Upper lobe of left lung (tissue), 6 donors: ENCODE measurements around the gene DGKQ. TPM values are rescaled to one million over a fixed set of nuclear protein-coding genes. Genes with fewer than 3 reads are reported as not detected.

Experiments
- ATAC-seq, 2 donors: fragments of 200-7000 bp; cut with Tn5 transposase; one replicate each; pipeline ENCODE4 v1.9.1; 2022; ENCODE audit warnings: mild to moderate bottlenecking in 2 of 2, moderate library complexity in 2 of 2; ENCODE audit not compliant: low FRiP score in 2 of 2
- DNase-seq, 2 donors: peaks; one replicate each; pipeline ENCODE4 v3.0.0-alpha.2; 2019 to 2020
- H3K27ac ChIP-seq, 4 donors: fragments of 200-600 bp; sonication (generic); one replicate each; pipeline ENCODE4 v1.5.1; 2016 to 2019
- H3K27me3 ChIP-seq, 4 donors: fragments of 200-600 bp; sonication (generic); one replicate each; pipeline ENCODE4 v1.5.1; 2017 to 2019
- H3K36me3 ChIP-seq, 4 donors: fragments of 200-600 bp; sonication (generic); one replicate each; pipeline ENCODE4 v1.5.1; 2016 to 2019
- H3K4me1 ChIP-seq, 4 donors: fragments of 200-600 bp; sonication (generic); one replicate each; pipeline ENCODE4 v1.5.1; 2018 to 2019
- H3K4me3 ChIP-seq, 4 donors: fragments of 200-600 bp; sonication (generic); one replicate each; pipeline ENCODE4 v1.5.1; 2017 to 2019; ENCODE audit warnings: mild to moderate bottlenecking in 2 of 4, moderate library complexity in 1 of 4
- H3K9me3 ChIP-seq, 4 donors: fragments of 200-600 bp; sonication (generic); one replicate each; pipeline ENCODE4 v1.5.1; 2018 to 2019
- CTCF ChIP-seq, 6 experiments: fragments of 450-650 bp in 4 of 6; fragments of 200-600 bp in 2 of 6; sonication (generic) in 2 of 6; IDR thresholded peaks; one replicate each; pipeline ENCODE4 v1.5.1; 2016 to 2019; ENCODE audit warnings: antibody characterized with exemption in 6 of 6
- EP300 ChIP-seq, 4 donors: sonication (generic); formaldehyde crosslinking; IDR thresholded peaks; one replicate each; pipeline ENCODE4 v1.5.1; 2017; ENCODE audit warnings: antibody characterized with exemption in 4 of 4, control low read depth in 2 of 4
- POLR2A ChIP-seq, 4 donors: fragments of 450-650 bp; IDR thresholded peaks; one replicate each; pipeline ENCODE4 v1.5.1; 2016 to 2017; ENCODE audit warnings: antibody characterized with exemption in 4 of 4, mild to moderate bottlenecking in 2 of 4
- POLR2AphosphoS5 ChIP-seq, 2 donors: sonication (generic); formaldehyde crosslinking; IDR thresholded peaks; one replicate each; pipeline ENCODE4 v1.5.1; 2017; ENCODE audit warnings: antibody characterized with exemption in 2 of 2
- WGBS, 2 donors: methylation state at CpG; one replicate each; pipeline ENCODE4 v1.1.5; 2017 to 2018; 5-methylcytosine and 5-hydroxymethylcytosine counted together
- total RNA-seq, 6 donors: library from RNA; depleted of rRNA in 4 of 6; stranded (reverse); fragments of >200 nt in 4 of 6; gene quantifications; one replicate each; pipeline versions ENCODE4 v1.1.0 to v1.2.1, GENCODE V29; 2016 to 2021
- donor health status: DM: no; HTN: no; CAD: no; lungs with moderate emphysema.
- donor health status: DM: no; HTN: yes; CAD: no; lungs with severe emphysema.

Gene DGKQ
- total RNA-seq, 6 donors from 2014 or later, result 10.7 to 36.7 (median 17.5) TPM

DNA sequence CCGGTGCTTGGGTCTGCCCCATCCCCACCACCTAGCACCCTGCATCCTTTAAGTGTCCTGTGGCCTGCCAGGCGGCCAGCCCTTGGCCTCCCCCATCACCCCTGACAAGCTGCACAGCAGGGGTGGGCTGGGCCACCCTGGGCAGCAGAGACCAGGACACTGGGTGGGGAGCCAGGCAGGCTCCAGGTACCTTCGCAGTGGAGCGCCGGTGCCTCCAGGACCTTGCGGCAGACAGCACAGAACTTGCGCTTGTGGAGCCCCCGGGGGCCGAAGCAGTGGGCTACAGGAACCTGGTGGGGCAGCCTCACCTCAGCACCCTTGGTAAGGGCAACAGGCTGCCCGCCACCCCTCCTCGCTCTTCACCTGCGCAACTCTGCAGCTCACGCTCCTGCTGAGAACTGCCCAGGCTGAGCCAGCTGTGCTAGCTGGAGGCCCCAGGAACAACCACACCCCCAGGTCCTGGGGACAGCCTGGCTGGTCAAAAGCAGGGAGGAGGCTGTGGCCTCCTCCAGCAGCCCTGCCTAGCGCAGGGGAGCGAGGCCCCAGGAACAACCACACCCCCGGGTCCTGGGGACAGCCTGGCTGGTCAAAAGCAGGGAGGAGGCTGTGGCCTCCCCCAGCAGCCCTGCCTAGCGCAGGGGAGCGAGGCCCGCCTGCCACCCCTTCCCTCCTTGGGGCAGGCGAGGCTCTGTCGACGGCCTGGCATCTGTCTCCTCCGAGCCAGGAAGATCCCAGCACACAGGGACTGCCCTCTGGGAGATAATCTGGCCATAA, 4.6 kb downstream of the DGKQ start:
- Histone ChIP-seq H3K9me3 (no peaks in the 10 kb centered on the region), H3K4me3 (no peak overlapping the region), H3K27me3 (peaks cover 0 to 6% (median 2%) of the 10 kb centered on the region in 4 donors), H3K27ac (no peak overlapping the region), H3K4me1 (peaks cover 17 to 45% (median 24%) of the 10 kb centered on the region in 4 donors), H3K36me3 (peaks cover 0 to 30% (median 18%) of the 10 kb centered on the region in 4 donors)
- no peak for ATAC-seq
- WGBS, 2 donors, result 90% methylated on average over 22 of the region's 23 CpGs; no CpG with 5 or more reads in 1 of the 2 donors
- DNase-seq, result peak in 1 of 2 donors; percentile 70
- TF ChIP-seq EP300 (IDR thresholded peaks at IDR 0.05) (no peak), POLR2A (IDR thresholded peaks at IDR 0.05) (no peak), CTCF (IDR thresholded peaks at IDR 0.05) (no peak), POLR2AphosphoS5 (IDR thresholded peaks at IDR 0.05) (no peak)

- Histone ChIP-seq H3K27me3 (peaks cover 0 to 6% (median 2%) of the 10 kb centered on the region in 4 donors), H3K9me3 (no peaks in the 10 kb centered on the region), H3K27ac (no peak overlapping the region), H3K36me3 (peaks cover 0 to 34% (median 18%) of the 10 kb centered on the region in 4 donors), H3K4me3 (no peak overlapping the region), H3K4me1 (peaks cover 15 to 42% (median 23%) of the 10 kb centered on the region in 4 donors)
- peak in 1 of 2 donors; percentile 78 for DNase-seq
- TF ChIP-seq CTCF (IDR thresholded peaks at IDR 0.05) (no peak), EP300 (IDR thresholded peaks at IDR 0.05) (no peak), POLR2AphosphoS5 (IDR thresholded peaks at IDR 0.05) (no peak), POLR2A (IDR thresholded peaks at IDR 0.05) (no peak)
- ATAC-seq, result no peak
- WGBS, 2 donors, result 43% methylated on average over 8 of the region's 24 CpGs; no CpG with 5 or more reads in 1 of the 2 donors
Observed at GRCh38 chr4:968221-968620, 5.1 kb downstream of the DGKQ start.

- no peaks in the 10 kb centered on the region for H3K9me3 ChIP-seq
- H3K4me3 ChIP-seq, result no peak overlapping the region
- peaks cover 0 to 6% (median 2%) of the 10 kb centered on the region in 4 donors for H3K27me3 ChIP-seq
- peaks cover 10 to 35% (median 19%) of the 10 kb centered on the region in 4 donors for H3K4me1 ChIP-seq
- no peak for TF ChIP-seq POLR2A (IDR thresholded peaks at IDR 0.05)
- TF ChIP-seq CTCF (IDR thresholded peaks at IDR 0.05), result no peak
- no peak for TF ChIP-seq POLR2AphosphoS5 (IDR thresholded peaks at IDR 0.05)
- TF ChIP-seq EP300 (IDR thresholded peaks at IDR 0.05), result no peak
- ATAC-seq (no peak), DNase-seq (peak in 1 of 2 donors; percentile 86)
- WGBS, 2 donors, result 70 to 72% methylated on average over 12 to 40 of the region's 76 CpGs
- peaks cover 0 to 42% (median 25%) of the 10 kb centered on the region in 4 donors for H3K36me3 ChIP-seq
- H3K27ac ChIP-seq, result no peak overlapping the region
Observed at GRCh38 chr4:967113-968104, 6.0 kb downstream of the DGKQ start.

DNA sequence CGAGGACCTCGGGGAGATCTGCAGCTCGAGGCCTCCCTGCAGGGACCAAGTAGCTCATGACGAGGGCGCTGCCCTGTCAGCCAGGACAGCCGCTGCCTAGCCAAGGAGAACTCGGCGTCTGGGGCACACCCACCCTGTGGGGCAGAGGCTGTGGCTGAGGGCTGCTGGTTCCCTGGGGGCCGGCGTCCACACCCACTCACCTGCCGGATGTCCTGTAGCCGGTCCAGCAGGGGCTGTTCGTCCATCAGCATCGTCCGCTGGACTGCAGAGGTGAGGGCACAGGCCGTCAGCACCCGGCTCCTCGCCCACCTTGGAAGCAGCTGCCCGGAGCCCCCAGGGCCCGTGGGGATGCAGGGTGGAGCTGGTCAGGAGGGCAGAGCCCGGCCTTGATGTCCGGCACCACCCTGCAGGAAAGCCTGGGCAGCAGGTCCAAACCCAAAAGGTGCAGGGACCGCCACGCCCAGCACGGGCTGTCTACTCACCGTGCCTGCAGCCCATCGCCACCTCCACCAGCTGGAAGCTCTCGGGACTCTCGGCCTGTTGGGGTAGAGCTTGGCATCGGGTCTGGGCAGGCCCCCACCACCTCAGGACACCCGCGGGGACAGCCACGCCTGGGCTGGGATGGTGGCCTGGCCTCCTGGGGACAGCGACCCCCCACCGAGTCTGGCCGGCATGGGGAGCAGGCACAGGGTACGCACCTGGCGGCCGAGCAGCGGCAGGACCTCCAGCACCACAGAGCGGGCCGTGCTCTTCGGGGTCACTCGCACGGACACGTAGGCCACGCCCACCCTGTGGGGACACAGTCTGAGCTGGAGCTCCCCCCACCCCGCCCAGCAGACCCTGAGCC, 6.9 kb downstream of the DGKQ start:
- peak in 1 of 2 donors; percentile 77 for DNase-seq

More for the DNA sequence above, 6.9 kb downstream of the DGKQ start:
- H3K4me3 ChIP-seq, result no peak overlapping the region
- H3K9me3 ChIP-seq, result no peaks in the 10 kb centered on the region
- ATAC-seq, result no peak
- TF ChIP-seq EP300 (IDR thresholded peaks at IDR 0.05) (no peak), POLR2A (IDR thresholded peaks at IDR 0.05) (no peak), CTCF (IDR thresholded peaks at IDR 0.05) (no peak), POLR2AphosphoS5 (IDR thresholded peaks at IDR 0.05) (no peak)
- H3K27ac ChIP-seq, result no peak overlapping the region
- H3K36me3 ChIP-seq, result peaks cover 0 to 51% (median 34%) of the 10 kb centered on the region in 4 donors
- H3K4me1 ChIP-seq, result peaks cover 1 to 26% (median 9%) of the 10 kb centered on the region in 4 donors
- H3K27me3 ChIP-seq, result peaks cover 0 to 6% (median 2%) of the 10 kb centered on the region in 4 donors
- WGBS, 2 donors, result 89 to 94% methylated on average over 19 to 40 of the region's 48 CpGs
